Right lobe of liver (tissue), 6 donors: ENCODE measurements around the gene SHC3. TPM values are rescaled to one million over a fixed set of nuclear protein-coding genes. Genes with fewer than 3 reads are reported as not detected.

Experiments used
- ATAC-seq, 4 donors: fragments of 200-7000 bp; cut with Tn5 transposase; one replicate each; pipeline ENCODE4 v1.9.1; 2020; ENCODE audit warnings: mild to moderate bottlenecking in 4 of 4, moderate library complexity in 4 of 4
- DNase-seq, 3 donors: peaks; one replicate each; pipeline ENCODE4 v3.0.0-alpha.2; 2020
- H3K27ac ChIP-seq, 3 donors: fragments of 200-600 bp; one replicate each; pipeline ENCODE4 v1.8.0; 2022
- H3K27me3 ChIP-seq, 2 donors: fragments of 200-600 bp; one replicate each; pipeline ENCODE4 v1.8.0; 2022
- H3K36me3 ChIP-seq, 4 donors: fragments of 200-600 bp; sonication (generic) in 1 of 4; one replicate each; pipeline versions ENCODE4 v1.5.1 to v1.8.0; 2017 to 2022; ENCODE audit warnings: control low read depth in 1 of 4
- H3K4me1 ChIP-seq, 4 donors: fragments of 200-600 bp; sonication (generic) in 1 of 4; one replicate each; pipeline versions ENCODE4 v1.5.1 to v1.8.0; 2017 to 2022; ENCODE audit warnings: control low read depth in 1 of 4
- H3K4me3 ChIP-seq, 3 donors: fragments of 200-600 bp; one replicate each; pipeline ENCODE4 v1.8.0; 2022
- H3K9me3 ChIP-seq, 4 donors: fragments of 200-600 bp; sonication (generic) in 1 of 4; one replicate each; pipeline versions ENCODE4 v1.5.1 to v1.8.0; 2017 to 2022; ENCODE audit warnings: control low read depth in 1 of 4
- POLR2A ChIP-seq: fragments of 450-650 bp; IDR thresholded peaks from one replicate; pipeline ENCODE4 v1.6.1; 2017; ENCODE audit warnings: antibody characterized with exemption, mild to moderate bottlenecking
- WGBS: methylation state at CpG from one replicate; pipeline ENCODE4 v1.1.6; 2018; ENCODE audit warnings: low coverage, low lambda C conversion rate; ENCODE audit not compliant: insufficient coverage; ENCODE audit errors: missing lambda C conversion rate; 5-methylcytosine and 5-hydroxymethylcytosine counted together
- intact Hi-C, 2 donors: fragments of 100-400 bp; cut with DNase I; formaldehyde crosslinking; loops; one replicate each; pipeline versions ENCODE4 v1.11.2 to v1.14.1; 2022
- total RNA-seq, 6 experiments: library from RNA; depleted of rRNA in 2 of 6; stranded (reverse); fragments of >200 nt in 2 of 6; fragmentation: NEBNext Ultra II Directional in 3 of 6; extraction: Animal tissue kit (Norgen Biotek cat#: 25700) in 3 of 6; gene quantifications; one replicate each; pipeline versions ENCODE4 v1.1.0 to v1.2.4, GENCODE V29; 2016 to 2023
- TF ChIP-seq, protein P1 (sequence below), 4 donors: fragments of 200-600 bp in 3 of 4; fragments of 450-650 bp in 1 of 4; IDR thresholded peaks; one replicate each; pipeline versions ENCODE4 v1.5.1 to v1.8.0; 2016 to 2022; ENCODE audit warnings: antibody characterized with exemption in 4 of 4, mild to moderate bottlenecking in 2 of 4
- donor health status: DM: no; HTN: yes; CAD: no.
- donor health status: DM: no; HTN: no; CAD: no.
- donor health status: DM: no; HTN: no; CAD: no.
- donor health status: DM: no; HTN: yes; CAD: no.
- donor health status: DM: no; HTN: yes; CAD: no.

Gene SHC3
- total RNA-seq, 6 experiments from 2014 or later: 0.05 to 0.35 (median 0.17) TPM

GRCh38 chr9:89059925-89060506 lies 118.6 kb downstream of the SHC3 start:
- no peak for DNase-seq
- Histone ChIP-seq H3K4me1 (no peaks in the 10 kb centered on the region), H3K36me3 (no peaks in the 10 kb centered on the region), H3K27me3 (no peaks in the 10 kb centered on the region), H3K4me3 (no peak overlapping the region), H3K27ac (no peak overlapping the region), H3K9me3 (no peaks in the 10 kb centered on the region)
- intact Hi-C loops: no loop called here
- no peak for ATAC-seq
- no peak for TF ChIP-seq POLR2A
- TF ChIP-seq, protein P1, sequence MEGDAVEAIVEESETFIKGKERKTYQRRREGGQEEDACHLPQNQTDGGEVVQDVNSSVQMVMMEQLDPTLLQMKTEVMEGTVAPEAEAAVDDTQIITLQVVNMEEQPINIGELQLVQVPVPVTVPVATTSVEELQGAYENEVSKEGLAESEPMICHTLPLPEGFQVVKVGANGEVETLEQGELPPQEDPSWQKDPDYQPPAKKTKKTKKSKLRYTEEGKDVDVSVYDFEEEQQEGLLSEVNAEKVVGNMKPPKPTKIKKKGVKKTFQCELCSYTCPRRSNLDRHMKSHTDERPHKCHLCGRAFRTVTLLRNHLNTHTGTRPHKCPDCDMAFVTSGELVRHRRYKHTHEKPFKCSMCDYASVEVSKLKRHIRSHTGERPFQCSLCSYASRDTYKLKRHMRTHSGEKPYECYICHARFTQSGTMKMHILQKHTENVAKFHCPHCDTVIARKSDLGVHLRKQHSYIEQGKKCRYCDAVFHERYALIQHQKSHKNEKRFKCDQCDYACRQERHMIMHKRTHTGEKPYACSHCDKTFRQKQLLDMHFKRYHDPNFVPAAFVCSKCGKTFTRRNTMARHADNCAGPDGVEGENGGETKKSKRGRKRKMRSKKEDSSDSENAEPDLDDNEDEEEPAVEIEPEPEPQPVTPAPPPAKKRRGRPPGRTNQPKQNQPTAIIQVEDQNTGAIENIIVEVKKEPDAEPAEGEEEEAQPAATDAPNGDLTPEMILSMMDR (IDR thresholded peaks at IDR 0.05): no peak
- 83% methylated on average over 13 of the region's 15 CpGs for WGBS

DNA sequence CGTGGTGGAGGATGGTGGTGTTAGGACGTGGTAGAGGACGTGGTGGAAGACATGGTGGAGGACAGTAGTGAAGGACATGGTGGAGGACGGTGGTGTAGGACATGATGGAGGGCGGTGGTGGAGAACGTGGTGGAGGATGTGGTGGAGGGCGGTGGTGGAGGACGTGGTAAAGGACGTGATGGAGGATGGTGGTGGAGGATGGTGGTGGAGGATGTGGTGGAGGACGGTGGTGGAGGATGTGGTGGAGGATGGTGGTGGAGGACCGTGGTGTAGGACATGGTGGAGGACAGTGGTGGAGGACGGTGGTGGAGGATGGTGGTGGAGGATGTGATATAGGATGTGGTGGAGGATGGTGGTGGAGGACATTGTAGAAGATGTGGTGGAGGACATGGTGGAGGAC lies 119.7 kb downstream of the SHC3 start:
- Histone ChIP-seq H3K4me1 (no peaks in the 10 kb centered on the region), H3K36me3 (no peaks in the 10 kb centered on the region), H3K4me3 (no peak overlapping the region), H3K9me3 (no peaks in the 10 kb centered on the region), H3K27me3 (no peaks in the 10 kb centered on the region), H3K27ac (no peak overlapping the region)
- WGBS: 78% methylated on average over 12 of the region's 12 CpGs
- no peak for TF ChIP-seq POLR2A
- TF ChIP-seq, protein P1 (IDR thresholded peaks at IDR 0.05): no peak
- intact Hi-C loops: no loop called here
- no peak for DNase-seq
- no peak for ATAC-seq

DNA sequence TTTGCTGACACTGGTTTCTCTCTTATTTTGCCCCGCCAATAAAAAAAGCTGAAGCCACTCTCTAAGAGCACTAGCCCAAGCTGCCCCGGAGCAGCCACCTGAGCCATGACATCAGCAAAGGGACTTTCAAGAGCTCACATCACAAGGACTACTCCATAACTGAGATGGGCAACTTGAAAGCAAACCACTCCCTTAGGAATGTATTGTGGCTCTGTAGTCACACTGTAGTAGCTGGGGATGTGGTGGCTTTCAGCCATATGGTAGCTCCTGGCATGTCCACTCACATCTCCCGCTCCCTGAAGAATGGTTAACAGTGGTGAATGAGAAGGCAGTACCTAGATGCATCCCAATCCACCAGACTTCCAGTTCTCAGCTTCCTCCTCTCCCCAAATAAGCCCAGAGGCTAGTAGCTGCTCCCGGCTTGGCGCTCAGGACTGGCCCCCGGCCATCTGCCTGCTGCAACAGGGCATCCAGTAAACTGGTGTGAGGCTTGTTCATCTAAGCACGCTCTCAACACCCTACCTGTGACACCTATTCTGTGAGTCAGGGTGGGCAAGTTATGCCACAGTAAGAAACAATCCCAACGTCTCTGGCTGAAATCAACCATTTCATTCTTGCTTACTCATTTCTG lies 123.6 kb downstream of the SHC3 start:
- ATAC-seq (no peak), DNase-seq (no peak)
- H3K9me3 ChIP-seq: no peaks in the 10 kb centered on the region

DNA sequence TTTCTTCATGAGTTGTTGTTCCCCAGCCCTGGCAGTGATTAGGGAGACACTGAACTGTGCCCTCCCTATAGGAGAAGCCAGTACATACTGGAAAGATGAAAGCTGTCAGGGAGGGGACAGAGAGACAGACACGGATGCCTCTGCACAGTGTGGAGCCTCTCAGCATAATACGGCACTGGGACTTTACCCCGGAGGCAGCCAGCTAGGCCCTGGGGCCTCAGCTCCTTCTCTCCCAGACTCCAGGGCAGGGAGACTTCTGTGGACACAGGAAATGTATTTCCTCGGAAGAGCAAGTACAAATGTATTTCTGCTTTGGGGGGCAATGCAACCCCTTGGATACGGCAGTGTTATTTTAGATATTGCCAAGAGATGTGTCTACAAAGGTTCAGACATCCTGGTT lies 125.3 kb downstream of the SHC3 start:
- Histone ChIP-seq H3K9me3 (no peaks in the 10 kb centered on the region), H3K36me3 (no peaks in the 10 kb centered on the region), H3K27ac (no peak overlapping the region), H3K27me3 (no peaks in the 10 kb centered on the region), H3K4me3 (no peak overlapping the region), H3K4me1 (no peaks in the 10 kb centered on the region)
- no peak for TF ChIP-seq POLR2A
- TF ChIP-seq, protein P1 (IDR thresholded peaks at IDR 0.05): no peak
- DNase-seq: no peak
- WGBS: 100% methylated on average over 1 of the region's 5 CpGs
- intact Hi-C loops: no loop called here
- no peak for ATAC-seq

More for the DNA sequence above, 123.6 kb downstream of the SHC3 start:
- Histone ChIP-seq H3K4me1 (no peaks in the 10 kb centered on the region), H3K27ac (no peak overlapping the region), H3K4me3 (no peak overlapping the region), H3K27me3 (no peaks in the 10 kb centered on the region), H3K36me3 (no peaks in the 10 kb centered on the region)
- 79% methylated on average over 4 of the region's 8 CpGs for WGBS
- intact Hi-C loops: no loop called here
- TF ChIP-seq, protein P1 (IDR thresholded peaks at IDR 0.05): no peak
- no peak for TF ChIP-seq POLR2A
